OCI-LY1 (cell line): Measurements from ENCODE around the gene LATS2.

Experiments
- H2AFZ ChIP-seq: fragments of 200-600 bp; sonication (generic), shearing (Covaris generic); 2 replicates; pipeline ENCODE4 v1.6.0; 2014; ENCODE audit warnings: antibody characterized with exemption, mild to moderate bottlenecking, low read length
- H3F3A ChIP-seq: fragments of 200-600 bp; sonication (generic), shearing (Covaris generic); 2 replicates; pipeline ENCODE4 v1.6.0; 2014; ENCODE audit warnings: mild to moderate bottlenecking, antibody characterized with exemption, low read length, moderate library complexity; ENCODE audit not compliant: insufficient read depth
- H3K27ac ChIP-seq: fragments of 200-600 bp; sonication (generic); 2 replicates; pipeline ENCODE4 v1.5.1; 2014; ENCODE audit warnings: low read length, mixed run types, mild to moderate bottlenecking, low read depth; ENCODE audit not compliant: poor library complexity, severe bottlenecking
- H3K27me3 ChIP-seq: fragments of 200-600 bp; sonication (generic); 2 replicates; pipeline ENCODE4 v1.6.0; 2014; ENCODE audit warnings: antibody characterized with exemption, mild to moderate bottlenecking, low read length, moderate library complexity; ENCODE audit not compliant: insufficient read depth
- H3K36me3 ChIP-seq: fragments of 200-600 bp; sonication (generic); 2 replicates; pipeline ENCODE4 v1.6.1; 2014; ENCODE audit warnings: mild to moderate bottlenecking, antibody characterized with exemption, low read length, moderate library complexity, mixed read lengths; ENCODE audit not compliant: insufficient read depth
- H3K4me1 ChIP-seq: fragments of 200-600 bp; sonication (generic); 2 replicates; pipeline ENCODE4 v1.5.1; 2014; ENCODE audit warnings: mild to moderate bottlenecking, low read length, moderate library complexity; ENCODE audit not compliant: insufficient read depth, severe bottlenecking
- H3K4me2 ChIP-seq: fragments of 200-600 bp; sonication (generic), shearing (Covaris generic); 2 replicates; pipeline ENCODE4 v1.6.1; 2014; ENCODE audit warnings: low read length
- H3K4me3 ChIP-seq: fragments of 200-600 bp; sonication (generic); 2 replicates; pipeline ENCODE4 v1.5.1; 2014; ENCODE audit warnings: low read length, low read depth, mild to moderate bottlenecking, mixed read lengths; ENCODE audit not compliant: poor library complexity, severe bottlenecking
- H3K79me2 ChIP-seq: fragments of 200-600 bp; shearing (Covaris generic); 2 replicates; pipeline ENCODE4 v1.6.1; 2016; ENCODE audit warnings: mixed run types, low read length, mixed read lengths; ENCODE audit not compliant: insufficient read depth
- H3K9ac ChIP-seq: fragments of 200-600 bp; sonication (generic), shearing (Covaris generic); 2 replicates; pipeline ENCODE4 v1.6.1; 2014; ENCODE audit warnings: mild to moderate bottlenecking, low read length, mixed read lengths
- H3K9me2 ChIP-seq: fragments of 200-600 bp; sonication (generic), shearing (Covaris generic); 2 replicates; pipeline ENCODE4 v1.6.1; 2014; ENCODE audit warnings: low read depth, mild to moderate bottlenecking, low read length, mixed read lengths
- H3K9me3 ChIP-seq: fragments of 200-600 bp; shearing (Covaris generic); 2 replicates; pipeline ENCODE4 v1.6.1; 2014; ENCODE audit warnings: low read length, mixed read lengths
- H4K20me1 ChIP-seq: fragments of 200-600 bp; sonication (generic), shearing (Covaris generic); 2 replicates; pipeline ENCODE4 v1.6.0; 2016; ENCODE audit warnings: mild to moderate bottlenecking, low read length; ENCODE audit not compliant: insufficient read depth
- CTCF ChIP-seq: fragments of 200-600 bp; sonication (generic), shearing (Covaris generic); IDR thresholded peaks from 2 replicates; pipeline ENCODE4 v1.5.1; 2017; ENCODE audit warnings: mild to moderate bottlenecking, antibody characterized with exemption, low read length, moderate library complexity, mixed read lengths
- EZH2 ChIP-seq: fragments of 200-600 bp; sonication (generic), shearing (Covaris generic); IDR thresholded peaks from 2 replicates; pipeline ENCODE4 v1.8.0; 2017; ENCODE audit warnings: borderline replicate concordance, mixed run types, mild to moderate bottlenecking, antibody characterized with exemption, low read length, moderate library complexity, mixed read lengths

LATS2 gene

GRCh38 chr13:20990910-20991525, 70.4 kb downstream of the LATS2 start:
- H3K27ac ChIP-seq: no peak overlapping the region
- H3K4me3 ChIP-seq: no peak overlapping the region
- H3K9me2 ChIP-seq: no peaks in the 10 kb centered on the region
- H2AFZ ChIP-seq: no peak overlapping the region
- no peak overlapping the region for H3K9ac ChIP-seq
- no peaks in the 10 kb centered on the region for H3K79me2 ChIP-seq
- no peaks in the 10 kb centered on the region for H3K27me3 ChIP-seq
- no peaks in the 10 kb centered on the region for H3K4me1 ChIP-seq
- TF ChIP-seq EZH2: no peak
- no peak for TF ChIP-seq CTCF
- H3K9me3 ChIP-seq: no peaks in the 10 kb centered on the region
- no peaks in the 10 kb centered on the region for H4K20me1 ChIP-seq
- no peaks in the 10 kb centered on the region for H3F3A ChIP-seq
- H3K36me3 ChIP-seq: no peaks in the 10 kb centered on the region
- H3K4me2 ChIP-seq: no peak overlapping the region

GRCh38 chr13:20989656-20990321, 71.6 kb downstream of the LATS2 start:
- Histone ChIP-seq H3K9me2 (no peaks in the 10 kb centered on the region), H3K27ac (no peak overlapping the region), H3K36me3 (no peaks in the 10 kb centered on the region), H3K27me3 (no peaks in the 10 kb centered on the region), H3K4me1 (no peaks in the 10 kb centered on the region), H4K20me1 (no peaks in the 10 kb centered on the region), H3K9ac (no peak overlapping the region), H3F3A (no peaks in the 10 kb centered on the region), H3K9me3 (no peaks in the 10 kb centered on the region), H3K4me3 (no peak overlapping the region), H3K79me2 (no peaks in the 10 kb centered on the region), H2AFZ (no peak overlapping the region), H3K4me2 (no peak overlapping the region)
- TF ChIP-seq EZH2: no peak
- TF ChIP-seq CTCF: no peak

- no peaks in the 10 kb centered on the region for H3K9me3 ChIP-seq
- H4K20me1 ChIP-seq: no peaks in the 10 kb centered on the region
- H3K4me1 ChIP-seq: no peaks in the 10 kb centered on the region
- H2AFZ ChIP-seq: no peak overlapping the region
- no peaks in the 10 kb centered on the region for H3F3A ChIP-seq
- no peaks in the 10 kb centered on the region for H3K27me3 ChIP-seq
- H3K79me2 ChIP-seq: no peaks in the 10 kb centered on the region
- no peaks in the 10 kb centered on the region for H3K9me2 ChIP-seq
- H3K4me2 ChIP-seq: no peak overlapping the region
- no peak for TF ChIP-seq EZH2
- TF ChIP-seq CTCF: no peak
- H3K27ac ChIP-seq: no peak overlapping the region
- H3K36me3 ChIP-seq: no peaks in the 10 kb centered on the region
- H3K4me3 ChIP-seq: no peak overlapping the region
- no peak overlapping the region for H3K9ac ChIP-seq
Observed at GRCh38 chr13:20988909-20989655, 72.3 kb downstream of the LATS2 start.
